ENCODE data around the gene CCDC110. TPM values are rescaled to one million over a fixed set of nuclear protein-coding genes. Genes with fewer than 3 reads are reported as not detected.

Gene CCDC110
- total RNA-seq, 1 experiment from 2014 or later = 2.7 TPM

GRCh38 chr4:185395956-185396723 lies 75.4 kb downstream of the CCDC110 start (continued):
- TF ChIP-seq MAX (IDR thresholded peaks at IDR 0.05) (peak; percentile 100), SRF (IDR thresholded peaks at IDR 0.05; ENCODE audit: low read depth) (peak; percentile 59; the same call in 1 of the 2 replicates), EGR1 (IDR thresholded peaks at IDR 0.05; ENCODE audit: low read depth) (peak; percentile 93), SP1 (IDR thresholded peaks at IDR 0.05; ENCODE audit: low read depth) (peak; percentile 83), ELF1 (IDR thresholded peaks at IDR 0.05; ENCODE audit: borderline replicate concordance, low read depth) (peak; percentile 60; the same call in 1 of the 2 replicates), SIN3A (IDR thresholded peaks at IDR 0.05; ENCODE audit: low read depth) (peak; percentile 35; the same call in 1 of the 2 replicates)

- RAD21 ChIA-PET (ENCODE audit: low non-redundant PET in 1 of 2, low total read pairs in 2 of 2, uncharacterized antibody in 2 of 2, unreplicated experiment in 2 of 2) = no interaction called here
- peaks cover 7 to 12% of the 10 kb centered on the region in 2 experiments; a peak in 2 of 4 replicates for H3K36me3 ChIP-seq (ENCODE audit: control insufficient read depth in 1 of 2, insufficient read depth in 2 of 2, low read length in 2 of 2)
- POLR2A ChIA-PET = interaction anchor here (1.4 to 1.6 kb wide), 2 partner anchors 9 to 30 kb away, joined by 3 to 4 read pairs; partner anchors contain the start of gene UFSP2
- H3K27me3 ChIP-seq (ENCODE audit: insufficient read depth, low read length) = no peaks in the 10 kb centered on the region
- TF ChIP-seq CBX3 (IDR thresholded peaks at IDR 0.05; ENCODE audit: low read depth) (no peak), EZH2phosphoT487 (IDR thresholded peaks at IDR 0.05; ENCODE audit: borderline replicate concordance) (no peak), YY1 (IDR thresholded peaks at IDR 0.05; ENCODE audit: extremely low read depth, insufficient replicate concordance, low read depth, low read length) (peak; percentile 41), EZH2 (IDR thresholded peaks at IDR 0.05) (no peak), JUND (IDR thresholded peaks at IDR 0.05) (peak; percentile 23; the same call in 1 of the 2 replicates)
- H2AFZ ChIP-seq (ENCODE audit: low read depth, low read length, poor library complexity, severe bottlenecking) = peak within 1 kb of the TSS; percentile 5
- H4K20me1 ChIP-seq (ENCODE audit: insufficient read depth) = no peaks in the 10 kb centered on the region
- no peak for DNase-seq (ENCODE audit: low read depth, low spot score)
- peak within 1 kb of the TSS; percentile 57 to 61 for H3K4me3 ChIP-seq (replicated peaks in 1 of 2; ENCODE audit: low read depth in 1 of 2, low read length in 2 of 2)
- peak within 1 kb of the TSS; percentile 90 for H3K27ac ChIP-seq (ENCODE audit: low read depth, low read length)
- BruUV-seq (replicated peaks) = no TSS peak
- peaks cover 11 to 29% of the 10 kb centered on the region in 2 experiments for H3K4me1 ChIP-seq (ENCODE audit: control insufficient read depth in 1 of 2, insufficient read depth in 2 of 2, low read length in 2 of 2)
- no peaks in the 10 kb centered on the region for H3K9me2 ChIP-seq (ENCODE audit: insufficient read depth)
- H3K79me2 ChIP-seq (ENCODE audit: insufficient read depth, low read length) = no peaks in the 10 kb centered on the region
- intact Hi-C loops (cut with micrococcal nuclease) = loop anchor here (5.0 kb wide), 1 partner anchor 193 kb away; the partner anchor contains the start of gene CFAP97
- no peaks in the 10 kb centered on the region for H3K9me3 ChIP-seq (ENCODE audit: control insufficient read depth in 1 of 2, insufficient read depth in 1 of 2, low read depth in 1 of 2, low read length in 2 of 2)
- CTCF ChIA-PET = no interaction called here
- peak within 1 kb of the TSS; percentile 75 for H3K9ac ChIP-seq (ENCODE audit: low read length)
- peak within 1 kb of the TSS; percentile 86 for H3K4me2 ChIP-seq (ENCODE audit: low read length)
- ATAC-seq = no peak
These were observed 76.1 kb downstream of the CCDC110 start, which contains the start of gene LRP2BP for GRCh38 chr4:185395238-185395955. TSS of gene LRP2BP (minus strand) at chr4:185395924. CDS start at chr4:185378186, 17,738 bp downstream.

Other genes starting within 250 kb of the CCDC110 start
- gene LRP2BP, start 75.8 kb downstream of the CCDC110 start, total RNA-seq (2021; ENCODE audit: unreplicated experiment) = 2.9 TPM
- 29.9 TPM for gene ANKRD37, start 74.9 kb downstream of the CCDC110 start, total RNA-seq (2021; ENCODE audit: unreplicated experiment)
- gene UFSP2, start 45.8 kb downstream of the CCDC110 start, total RNA-seq (2021; ENCODE audit: unreplicated experiment) = 29.4 TPM
- gene PDLIM3, start 63.8 kb upstream of the CCDC110 start, total RNA-seq (2021; ENCODE audit: unreplicated experiment) = 11.5 TPM

Data from HCT116 (cell line).